A673 (cell line): Measurements from ENCODE around the gene SPAG6. TPM values are rescaled to one million over a fixed set of nuclear protein-coding genes. Genes with fewer than 3 reads are reported as not detected.

Experiments used
- BruUV-seq: library from RNA; stranded (reverse); fragments of 400-500 nt; replicated peaks from 2 replicates; lab custom pipeline; 2021; lab: Mats Ljungman, UMichigan
- CTCF ChIA-PET: fragments of 300-600 bp; sonication (Branson Sonifier 250); formaldehyde crosslinking; loops from one replicate; lab custom pipeline; 2022; ENCODE audit warnings: antibody characterized with exemption; lab: Charles Lee
- POLR2A ChIA-PET: fragments of 300-600 bp; sonication (Branson Sonifier 250); formaldehyde crosslinking; loops from one replicate; lab custom pipeline; 2022; ENCODE audit warnings: antibody characterized with exemption; ENCODE audit not compliant: low non-redundant PET; lab: Charles Lee
- DNase-seq: peaks from one replicate; pipeline ENCODE4 v3.0.0-alpha.2; 2015; ENCODE audit warnings: low spot score
- H3K27ac ChIP-seq: fragments of 200-600 bp; sonication (generic); 2 replicates; pipeline ENCODE4 v1.5.1; 2016; ENCODE audit warnings: mixed run types, low read depth, mild to moderate bottlenecking, mixed read lengths, antibody characterized with exemption, low read length; ENCODE audit not compliant: poor library complexity, severe bottlenecking
- H3K27me3 ChIP-seq: fragments of 200-600 bp; sonication (generic); replicated peaks from 2 replicates; pipeline ENCODE4 v1.6.1; 2017; ENCODE audit warnings: mixed run types, low read depth, mild to moderate bottlenecking, mixed read lengths, antibody characterized with exemption, low read length; ENCODE audit not compliant: insufficient read depth, poor library complexity
- H3K36me3 ChIP-seq: fragments of 200-600 bp; sonication (generic); 2 replicates; pipeline ENCODE4 v1.6.1; 2016; ENCODE audit warnings: mixed run types, mild to moderate bottlenecking, mixed read lengths, antibody characterized with exemption, low read length; ENCODE audit not compliant: insufficient read depth, poor library complexity, severe bottlenecking
- H3K4me1 ChIP-seq: fragments of 200-600 bp; sonication (generic); 2 replicates; pipeline ENCODE4 v1.6.1; 2017; ENCODE audit warnings: mixed run types, mild to moderate bottlenecking, mixed read lengths, antibody characterized with exemption, low read length; ENCODE audit not compliant: insufficient read depth, poor library complexity, severe bottlenecking
- H3K4me3 ChIP-seq: fragments of 200-600 bp; sonication (generic); 2 replicates; pipeline ENCODE4 v1.5.1; 2016; ENCODE audit warnings: low read depth, mixed run types, mild to moderate bottlenecking, mixed read lengths, low read length; ENCODE audit not compliant: poor library complexity, severe bottlenecking
- H3K9me3 ChIP-seq: fragments of 200-600 bp; sonication (generic); 2 replicates; pipeline ENCODE4 v1.6.1; 2016; ENCODE audit warnings: mixed run types, low read depth, mild to moderate bottlenecking, mixed read lengths, antibody characterized with exemption, low read length; ENCODE audit not compliant: poor library complexity, severe bottlenecking
- CTCF ChIP-seq: fragments of 300-800, 200-600 bp; sonication (generic); conservative IDR thresholded peaks from 2 replicates; pipeline ENCODE4 v1.5.1; 2017; ENCODE audit warnings: low read depth, mild to moderate bottlenecking, antibody characterized with exemption, low read length, moderate library complexity, mixed read lengths
- EZH2 ChIP-seq: fragments of 200-600 bp; sonication (generic); IDR thresholded peaks from 2 replicates; pipeline ENCODE4 v1.6.1; 2017; ENCODE audit warnings: borderline replicate concordance, low read depth, mild to moderate bottlenecking, mixed read lengths, antibody characterized with exemption, low read length; ENCODE audit not compliant: poor library complexity, severe bottlenecking
- intact Hi-C: fragments of 100-400 bp; cut with micrococcal nuclease; formaldehyde crosslinking; loops from one replicate; pipeline ENCODE4 v1.10.0; 2022; ENCODE audit not compliant: unreplicated experiment
- total RNA-seq: library from RNA; stranded (reverse); gene quantifications from 2 replicates; pipeline ENCODE4 v1.2.3, GENCODE V29; 2021

The SPAG6 gene
- total RNA-seq, 1 experiment from 2014 or later = 0.39 TPM

- no TSS peak for BruUV-seq
- Histone ChIP-seq H3K4me1 (no peaks in the 10 kb centered on the region), H3K27me3 (no peaks in the 10 kb centered on the region), H3K9me3 (no peaks in the 10 kb centered on the region), H3K36me3 (no peaks in the 10 kb centered on the region), H3K27ac (no peak overlapping the region), H3K4me3 (no peak overlapping the region)
- ChIA-PET POLR2A (no interaction called here), CTCF (no interaction called here)
- TF ChIP-seq CTCF (no peak), EZH2 (no peak)
- intact Hi-C loops = no loop called here
- DNase-seq = no peak
Observed at GRCh38 chr10:22367471-22367870, 22.2 kb downstream of the SPAG6 start.

GRCh38 chr10:22368402-22368801 lies 23.1 kb downstream of the SPAG6 start:
- H3K4me1 ChIP-seq = no peaks in the 10 kb centered on the region
- no peak overlapping the region for H3K4me3 ChIP-seq
- H3K9me3 ChIP-seq = no peaks in the 10 kb centered on the region
- intact Hi-C loops = no loop called here
- H3K27ac ChIP-seq = no peak overlapping the region
- TF ChIP-seq EZH2 (no peak), CTCF (no peak)
- no TSS peak for BruUV-seq
- H3K36me3 ChIP-seq = no peaks in the 10 kb centered on the region
- ChIA-PET POLR2A (no interaction called here), CTCF (no interaction called here)
- DNase-seq = no peak
- H3K27me3 ChIP-seq = no peaks in the 10 kb centered on the region

- CTCF ChIA-PET = no interaction called here
- Histone ChIP-seq H3K4me1 (no peaks in the 10 kb centered on the region), H3K36me3 (no peaks in the 10 kb centered on the region), H3K9me3 (no peaks in the 10 kb centered on the region), H3K27me3 (no peaks in the 10 kb centered on the region), H3K27ac (no peak overlapping the region), H3K4me3 (no peak overlapping the region)
- no TSS peak for BruUV-seq
- intact Hi-C loops = no loop called here
- POLR2A ChIA-PET = interaction anchor here (0.7 kb wide), 1 partner anchor 255 kb away, joined by 3 read pairs; no protein-coding TSS in a partner anchor
- no peak for DNase-seq
- TF ChIP-seq CTCF (no peak), EZH2 (no peak)
Observed at GRCh38 chr10:22368981-22369380, 23.7 kb downstream of the SPAG6 start.
